GM20000 (cell line): ENCODE data around the gene NCF2.

Experiments used
- DNase-seq: peaks from one replicate; pipeline ENCODE4 v3.0.0; 2012; ENCODE audit warnings: low spot score
- TF ChIP-seq, protein P1 (sequence below): IDR thresholded peaks from 2 replicates; pipeline ENCODE4 v1.5.1; 2012; ENCODE audit warnings: mild to moderate bottlenecking, control low read depth; ENCODE audit errors: extremely low read depth, missing control alignments

Gene NCF2

DNA sequence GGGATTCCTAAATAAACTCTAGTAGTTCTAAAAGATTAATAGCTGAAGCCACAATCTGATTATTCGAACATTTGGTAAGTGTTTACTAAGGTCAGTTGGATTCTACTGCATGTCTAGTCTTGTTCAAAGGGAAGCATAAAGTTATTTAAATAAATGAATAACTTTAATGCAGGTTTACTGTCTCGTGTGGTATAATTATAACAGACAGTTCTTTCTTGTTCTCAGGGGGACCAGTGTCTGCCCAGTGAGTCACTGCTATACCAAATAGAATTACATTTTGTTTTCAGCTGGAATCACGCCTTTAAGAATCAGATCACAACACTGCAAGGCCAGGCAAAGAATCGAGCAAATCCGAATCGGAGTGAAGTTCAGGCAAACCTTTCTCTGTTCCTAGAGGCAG lies 72.9 kb downstream of the NCF2 start:
- TF ChIP-seq, protein P1, sequence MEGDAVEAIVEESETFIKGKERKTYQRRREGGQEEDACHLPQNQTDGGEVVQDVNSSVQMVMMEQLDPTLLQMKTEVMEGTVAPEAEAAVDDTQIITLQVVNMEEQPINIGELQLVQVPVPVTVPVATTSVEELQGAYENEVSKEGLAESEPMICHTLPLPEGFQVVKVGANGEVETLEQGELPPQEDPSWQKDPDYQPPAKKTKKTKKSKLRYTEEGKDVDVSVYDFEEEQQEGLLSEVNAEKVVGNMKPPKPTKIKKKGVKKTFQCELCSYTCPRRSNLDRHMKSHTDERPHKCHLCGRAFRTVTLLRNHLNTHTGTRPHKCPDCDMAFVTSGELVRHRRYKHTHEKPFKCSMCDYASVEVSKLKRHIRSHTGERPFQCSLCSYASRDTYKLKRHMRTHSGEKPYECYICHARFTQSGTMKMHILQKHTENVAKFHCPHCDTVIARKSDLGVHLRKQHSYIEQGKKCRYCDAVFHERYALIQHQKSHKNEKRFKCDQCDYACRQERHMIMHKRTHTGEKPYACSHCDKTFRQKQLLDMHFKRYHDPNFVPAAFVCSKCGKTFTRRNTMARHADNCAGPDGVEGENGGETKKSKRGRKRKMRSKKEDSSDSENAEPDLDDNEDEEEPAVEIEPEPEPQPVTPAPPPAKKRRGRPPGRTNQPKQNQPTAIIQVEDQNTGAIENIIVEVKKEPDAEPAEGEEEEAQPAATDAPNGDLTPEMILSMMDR, result no peak
- DNase-seq, result no peak

DNA sequence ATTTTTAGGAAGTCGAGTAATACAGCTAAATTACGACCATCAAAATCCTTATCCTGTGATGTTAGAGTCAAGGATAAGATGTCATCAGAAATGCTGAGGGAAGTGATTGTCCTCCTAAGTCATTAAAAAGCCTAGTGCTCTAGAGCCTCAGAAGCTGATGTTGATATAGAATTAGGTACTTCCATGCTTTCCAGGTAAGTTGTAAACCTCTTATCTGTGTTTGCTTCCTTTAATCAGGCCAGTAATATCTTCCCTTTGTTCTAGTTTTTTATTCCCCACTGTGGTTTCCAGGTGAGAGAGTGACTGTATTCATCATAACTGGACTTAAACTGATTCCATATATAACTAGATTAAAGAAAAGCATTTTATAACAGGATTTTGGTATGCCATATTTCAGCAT lies 73.5 kb downstream of the NCF2 start:
- TF ChIP-seq, protein P1, result no peak
- no peak for DNase-seq

DNA sequence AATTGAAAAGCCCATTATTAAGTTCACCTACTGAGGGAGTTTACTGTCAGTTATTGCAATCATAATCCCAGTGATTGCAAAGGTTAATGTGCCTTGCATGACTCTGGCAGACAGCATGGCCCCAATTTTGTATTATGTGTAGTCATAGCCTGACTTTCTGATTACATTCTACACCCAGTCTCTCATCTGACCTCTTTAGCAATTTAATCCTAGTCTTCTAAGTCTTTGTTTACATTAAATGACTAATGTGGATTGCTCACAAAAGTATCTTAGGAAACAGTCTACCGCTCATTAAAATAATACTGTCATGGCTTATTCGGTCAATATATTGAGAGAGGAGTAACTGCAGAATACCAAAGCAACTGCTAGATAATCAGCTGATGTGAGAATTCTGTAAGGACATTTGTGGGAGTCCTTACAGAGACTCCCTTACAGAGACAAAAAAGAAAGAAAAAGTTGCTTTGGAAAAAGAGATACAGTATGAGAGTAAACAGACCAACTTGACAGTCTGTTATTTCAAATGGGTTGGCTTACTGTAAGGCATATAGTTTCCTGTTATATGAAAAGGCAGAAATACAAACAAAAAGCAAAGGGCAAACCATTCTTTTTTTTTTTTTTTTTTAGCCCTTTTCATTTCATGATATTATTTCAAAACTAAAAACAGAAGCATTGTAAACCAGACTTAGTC lies 75.1 kb downstream of the NCF2 start:
- TF ChIP-seq, protein P1, result no peak
- no peak for DNase-seq

DNA sequence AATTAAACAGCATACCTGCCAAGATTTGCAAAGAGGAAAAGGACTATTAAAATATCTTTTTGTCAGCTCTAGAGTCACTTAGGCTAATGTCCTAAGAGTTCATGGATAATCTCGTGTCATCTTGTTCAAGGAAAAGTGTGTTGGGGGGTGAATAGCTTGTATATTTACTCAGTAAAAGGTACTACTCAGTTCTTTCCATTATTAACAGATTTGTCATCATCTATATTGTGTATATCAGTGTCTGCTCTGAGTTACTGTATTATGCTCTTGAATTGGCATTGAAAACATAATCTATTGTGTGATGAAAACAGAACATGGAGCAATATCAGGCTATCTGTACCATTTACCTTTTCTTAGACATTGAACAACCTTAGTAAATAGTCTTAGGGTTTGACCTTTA lies 76.0 kb downstream of the NCF2 start:
- TF ChIP-seq, protein P1, result no peak
- DNase-seq, result no peak

DNA sequence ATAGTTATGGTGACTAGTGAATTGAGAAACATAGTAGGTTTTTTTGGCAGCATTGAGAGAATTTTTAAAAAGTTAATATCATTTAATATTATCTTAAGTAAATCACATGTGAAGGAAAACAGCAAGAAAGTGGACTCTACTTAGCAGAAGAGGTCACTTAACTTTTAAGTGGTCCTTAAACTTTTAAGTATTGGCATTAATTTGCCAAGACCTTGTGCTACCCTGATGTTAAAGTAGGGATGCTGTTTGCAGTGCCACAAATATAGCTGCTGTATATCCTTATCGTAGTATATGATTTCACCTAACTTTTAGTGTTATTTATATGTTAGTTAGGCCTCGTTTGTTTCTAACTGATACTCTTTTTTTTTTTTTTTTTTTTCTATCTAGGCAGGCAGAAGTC lies 77.8 kb downstream of the NCF2 start:
- no peak for DNase-seq
- TF ChIP-seq, protein P1, result no peak

DNA sequence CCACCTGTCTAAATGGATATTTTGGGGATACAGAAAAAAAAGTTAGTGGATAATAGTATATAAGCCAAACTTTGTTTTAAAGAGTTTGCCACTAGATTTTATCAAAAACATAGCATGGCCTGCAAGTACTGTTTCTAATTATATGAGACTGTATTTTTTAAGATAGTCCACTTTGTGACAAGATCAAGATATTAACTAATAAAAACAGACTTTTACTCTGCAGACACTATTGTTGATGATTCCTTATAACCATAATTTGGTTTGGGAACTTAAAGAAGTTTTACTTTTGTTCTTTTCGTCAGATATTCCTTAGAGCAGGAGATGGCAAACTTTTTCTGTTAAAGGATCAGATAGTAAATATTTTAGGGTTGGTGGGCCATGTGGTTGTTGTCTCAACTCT lies 81.6 kb downstream of the NCF2 start:
- DNase-seq, result no peak
- TF ChIP-seq, protein P1, result no peak

DNA sequence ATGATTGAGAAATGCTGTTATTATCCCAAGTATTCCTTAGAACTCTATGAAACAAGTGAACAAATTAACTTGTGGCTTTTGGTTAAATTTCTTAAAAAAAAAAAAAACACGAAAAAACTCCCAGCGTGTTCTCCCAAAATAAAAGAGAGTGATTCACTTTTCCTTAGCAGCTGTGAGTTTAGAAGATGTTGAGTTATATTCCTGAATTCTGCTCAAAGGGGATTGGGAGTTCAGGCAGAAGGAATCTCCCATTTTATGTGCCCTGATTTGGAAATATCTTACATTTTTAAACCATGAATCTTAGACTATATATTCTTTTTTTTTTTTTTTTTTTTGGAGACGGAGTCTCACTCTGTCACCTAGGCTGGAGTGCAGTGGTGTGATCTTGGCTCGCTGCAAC lies 83.7 kb downstream of the NCF2 start:
- TF ChIP-seq, protein P1, result no peak

More for the DNA sequence above, 83.7 kb downstream of the NCF2 start:
- DNase-seq, result no peak
